SK-N-SH treated with all-trans-retinoic acid at 6 μM for 48 hours (cell line): ENCODE results near the gene TDRD3.
A peak's percentile ranks its signal among the peaks of the same experiment; 100 is the strongest.

Experiments used
- ATAC-seq: fragments of 200-7000 bp; cut with Tn5 transposase; 3 replicates; pipeline ENCODE4 v1.9.1; 2020; ENCODE audit warnings: mild to moderate bottlenecking, moderate library complexity
- ARNTL ChIP-seq: fragments of 450-650 bp; formaldehyde crosslinking; IDR thresholded peaks from 2 replicates; pipeline ENCODE4 v1.5.0; 2020; ENCODE audit warnings: low read depth, mild to moderate bottlenecking, moderate library complexity, borderline replicate concordance
- BACH2 ChIP-seq: fragments of 250-450 bp; sonication (Bioruptor Pico); IDR thresholded peaks from 2 replicates; pipeline ENCODE4 v1.9.0; 2021; ENCODE audit warnings: mild to moderate bottlenecking, borderline replicate concordance
- CREB5 ChIP-seq: fragments of 250-450 bp; sonication (Bioruptor Pico); IDR thresholded peaks from 2 replicates; pipeline ENCODE4 v1.5.1; 2020; ENCODE audit warnings: low read depth, mild to moderate bottlenecking, moderate library complexity
- CSDC2 ChIP-seq: fragments of 250-450 bp; sonication (Bioruptor Pico); IDR thresholded peaks from 2 replicates; pipeline ENCODE4 v1.5.0; 2020; ENCODE audit warnings: mild to moderate bottlenecking, moderate library complexity
- CSRNP3 ChIP-seq: fragments of 250-450 bp; sonication (Bioruptor Pico); IDR thresholded peaks from 2 replicates; pipeline ENCODE4 v1.5.1; 2021; ENCODE audit warnings: mild to moderate bottlenecking, moderate library complexity
- ESRRG ChIP-seq: fragments of 250-450 bp; sonication (Bioruptor Pico); IDR thresholded peaks from 2 replicates; pipeline ENCODE4 v1.6.1; 2021; ENCODE audit warnings: mild to moderate bottlenecking
- GLIS3 ChIP-seq: fragments of 250-450 bp; sonication (Bioruptor Pico); IDR thresholded peaks from 2 replicates; pipeline ENCODE4 v1.5.0; 2020; ENCODE audit warnings: mild to moderate bottlenecking, moderate library complexity
- ISL1 ChIP-seq: fragments of 250-450 bp; sonication (Bioruptor Pico); IDR thresholded peaks from 2 replicates; pipeline ENCODE4 v2.1.2; 2022; ENCODE audit warnings: mild to moderate bottlenecking, moderate library complexity
- OSR1 ChIP-seq: fragments of 250-450 bp; sonication (Bioruptor Pico); IDR thresholded peaks from 2 replicates; pipeline ENCODE4 v1.8.0; 2022; ENCODE audit warnings: moderate library complexity, mild to moderate bottlenecking, inconsistent platforms
- PATZ1 ChIP-seq: fragments of 250-450 bp; sonication (Bioruptor Pico); IDR thresholded peaks from 2 replicates; pipeline ENCODE4 v1.8.0; 2020; ENCODE audit warnings: mild to moderate bottlenecking, moderate library complexity, borderline replicate concordance
- POU6F1 ChIP-seq: fragments of 250-450 bp; sonication (Bioruptor Pico); IDR thresholded peaks from 2 replicates; pipeline ENCODE4 v1.8.0; 2021; ENCODE audit warnings: low read depth, mild to moderate bottlenecking, moderate library complexity, borderline replicate concordance
- PPARA ChIP-seq: fragments of 250-450 bp; sonication (Bioruptor Pico); IDR thresholded peaks from 2 replicates; pipeline ENCODE4 v1.5.0; 2020; ENCODE audit warnings: mild to moderate bottlenecking, borderline replicate concordance
- RARB ChIP-seq: fragments of 250-450 bp; sonication (Bioruptor Pico); IDR thresholded peaks from 2 replicates; pipeline ENCODE4 v1.8.0; 2021; ENCODE audit warnings: mild to moderate bottlenecking, moderate library complexity
- SNAI2 ChIP-seq: fragments of 250-450 bp; sonication (Bioruptor Pico); IDR thresholded peaks from 2 replicates; pipeline ENCODE4 v1.5.0; 2020; ENCODE audit warnings: mild to moderate bottlenecking, moderate library complexity
- TCF4 ChIP-seq: fragments of 250-450 bp; sonication (Bioruptor Pico); IDR thresholded peaks from 2 replicates; pipeline ENCODE4 v1.8.0; 2021; ENCODE audit warnings: mild to moderate bottlenecking, moderate library complexity, borderline replicate concordance
- TOX ChIP-seq: fragments of 250-450 bp; sonication (Bioruptor Pico); IDR thresholded peaks from 2 replicates; pipeline ENCODE4 v1.8.0; 2021; ENCODE audit warnings: mild to moderate bottlenecking, moderate library complexity, borderline replicate concordance
- TSHZ2 ChIP-seq: fragments of 250-450 bp; sonication (Bioruptor Pico); IDR thresholded peaks from 2 replicates; pipeline ENCODE4 v1.5.0; 2020; ENCODE audit warnings: mild to moderate bottlenecking, moderate library complexity
- ZC3H10 ChIP-seq: fragments of 250-450 bp; sonication (Bioruptor Pico); IDR thresholded peaks from 2 replicates; pipeline ENCODE4 v1.5.1; 2021; ENCODE audit warnings: mild to moderate bottlenecking, moderate library complexity
- ZFP3 ChIP-seq: fragments of 250-450 bp; sonication (Bioruptor Pico); IDR thresholded peaks from 2 replicates; pipeline ENCODE4 v1.5.0; 2020; ENCODE audit warnings: mild to moderate bottlenecking, moderate library complexity
- ZFP30 ChIP-seq: fragments of 450-650 bp; formaldehyde crosslinking; IDR thresholded peaks from 2 replicates; pipeline ENCODE4 v1.5.0; 2022; ENCODE audit warnings: mild to moderate bottlenecking, moderate library complexity
- ZNF565 ChIP-seq: fragments of 450-650 bp; formaldehyde crosslinking; conservative IDR thresholded peaks from 2 replicates; pipeline ENCODE4 v1.5.0; 2020; ENCODE audit warnings: low read depth, mild to moderate bottlenecking, moderate library complexity
- ZNF70 ChIP-seq: fragments of 450-650 bp; formaldehyde crosslinking; IDR thresholded peaks from 2 replicates; pipeline ENCODE4 v1.5.0; 2020; ENCODE audit warnings: mild to moderate bottlenecking, moderate library complexity
- ZNF8 ChIP-seq: fragments of 450-650 bp; formaldehyde crosslinking; IDR thresholded peaks from 2 replicates; pipeline ENCODE4 v1.5.0; 2020; ENCODE audit warnings: mild to moderate bottlenecking, moderate library complexity

Gene TDRD3

GRCh38 chr13:60617991-60618733, 221.1 kb downstream of the TDRD3 start:
- peak; percentile 67 for ATAC-seq
- TF ChIP-seq POU6F1 (CRISPR knock-in tag) (no peak), CSDC2 (no peak), GLIS3 (no peak), ZNF70 (CRISPR knock-in tag) (no peak), OSR1 (CRISPR knock-in tag) (no peak), RARB (CRISPR knock-in tag) (no peak), ZFP3 (CRISPR knock-in tag) (no peak), SNAI2 (CRISPR knock-in tag) (no peak), ISL1 (CRISPR knock-in tag) (no peak), ZFP30 (CRISPR knock-in tag) (no peak), CREB5 (CRISPR knock-in tag) (no peak), PATZ1 (CRISPR knock-in tag) (no peak), ZNF565 (CRISPR knock-in tag) (no peak), TOX (CRISPR knock-in tag) (no peak), PPARA (CRISPR knock-in tag) (no peak), ZNF8 (no peak), TSHZ2 (CRISPR knock-in tag) (no peak), ESRRG (CRISPR knock-in tag) (no peak)

- TF ChIP-seq CSDC2, result no peak
- TF ChIP-seq SNAI2 (CRISPR knock-in tag), result no peak
- TF ChIP-seq, all 23 proteins: peak for 0
- no peak for ATAC-seq
Observed at GRCh38 chr13:60619461-60619860, 222.4 kb downstream of the TDRD3 start.

GRCh38 chr13:60620611-60621395, 223.8 kb downstream of the TDRD3 start:
- ATAC-seq, result no peak
- TF ChIP-seq PPARA (CRISPR knock-in tag), result no peak
- TF ChIP-seq TCF4 (CRISPR knock-in tag), result no peak
- no peak for TF ChIP-seq CSRNP3
- TF ChIP-seq ZNF70 (CRISPR knock-in tag), result no peak
- TF ChIP-seq ZFP30 (CRISPR knock-in tag), result no peak
- TF ChIP-seq CSDC2, result no peak
- TF ChIP-seq ZC3H10 (CRISPR knock-in tag), result no peak
- no peak for TF ChIP-seq GLIS3
- no peak for TF ChIP-seq CREB5 (CRISPR knock-in tag)
- no peak for TF ChIP-seq PATZ1 (CRISPR knock-in tag)
- TF ChIP-seq BACH2, result no peak
- TF ChIP-seq TOX (CRISPR knock-in tag), result no peak
- no peak for TF ChIP-seq RARB (CRISPR knock-in tag)
- TF ChIP-seq OSR1 (CRISPR knock-in tag), result no peak
- no peak for TF ChIP-seq ESRRG (CRISPR knock-in tag)
- TF ChIP-seq ARNTL (CRISPR knock-in tag), result no peak
- TF ChIP-seq SNAI2 (CRISPR knock-in tag), result no peak
- no peak for TF ChIP-seq ZNF8
